Stimulated activated CD4-positive, alpha-beta T cell treated with anti-CD3 and anti-CD28 coated beads, TNF-alpha, amount 100 ng/mL, for 1 hour (primary cell): Measurements from ENCODE around the gene UBE2I.
"Not testable (repeated sequence)": the region's sequence is repeated elsewhere in the genome, so short reads cannot be mapped to it uniquely, and the experiment has no call there.

Experiments
- DNase-seq, 3 donors: peaks; one replicate each; pipeline ENCODE4 v3.0.0-alpha.2; 2020; ENCODE audit warnings: low read depth in 3 of 3, low spot score in 1 of 3

The UBE2I gene

GRCh38 chr16:1308977-1309885 lies at the start of gene UBE2I:
UBE2I (plus strand) TSS chr16:1309636; CDS start chr16:1314031, 4,395 bp downstream.
- DNase-seq = peak; percentile 95 to 98 (median 97)

DNA sequence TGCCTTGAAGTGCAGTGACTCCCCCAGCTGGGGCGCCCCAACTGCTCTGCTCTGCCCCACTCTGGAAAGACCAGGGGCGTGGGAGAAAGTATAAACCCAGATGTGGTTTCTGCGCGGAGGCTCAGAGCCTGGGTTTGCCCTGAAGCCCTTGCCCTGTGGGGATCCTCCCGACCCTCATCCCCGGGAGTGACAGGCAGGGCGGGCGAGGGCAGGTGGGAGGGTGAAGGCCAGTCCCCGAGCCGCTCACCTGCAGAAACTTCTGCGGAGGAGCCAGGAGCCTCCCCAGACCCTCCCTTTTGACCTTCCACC lies 49.7 kb upstream of the UBE2I start:
- DNase-seq = no peak

- no peak for DNase-seq
Measured at GRCh38 chr16:1260101-1260680, 49.2 kb upstream of the UBE2I start.

DNA sequence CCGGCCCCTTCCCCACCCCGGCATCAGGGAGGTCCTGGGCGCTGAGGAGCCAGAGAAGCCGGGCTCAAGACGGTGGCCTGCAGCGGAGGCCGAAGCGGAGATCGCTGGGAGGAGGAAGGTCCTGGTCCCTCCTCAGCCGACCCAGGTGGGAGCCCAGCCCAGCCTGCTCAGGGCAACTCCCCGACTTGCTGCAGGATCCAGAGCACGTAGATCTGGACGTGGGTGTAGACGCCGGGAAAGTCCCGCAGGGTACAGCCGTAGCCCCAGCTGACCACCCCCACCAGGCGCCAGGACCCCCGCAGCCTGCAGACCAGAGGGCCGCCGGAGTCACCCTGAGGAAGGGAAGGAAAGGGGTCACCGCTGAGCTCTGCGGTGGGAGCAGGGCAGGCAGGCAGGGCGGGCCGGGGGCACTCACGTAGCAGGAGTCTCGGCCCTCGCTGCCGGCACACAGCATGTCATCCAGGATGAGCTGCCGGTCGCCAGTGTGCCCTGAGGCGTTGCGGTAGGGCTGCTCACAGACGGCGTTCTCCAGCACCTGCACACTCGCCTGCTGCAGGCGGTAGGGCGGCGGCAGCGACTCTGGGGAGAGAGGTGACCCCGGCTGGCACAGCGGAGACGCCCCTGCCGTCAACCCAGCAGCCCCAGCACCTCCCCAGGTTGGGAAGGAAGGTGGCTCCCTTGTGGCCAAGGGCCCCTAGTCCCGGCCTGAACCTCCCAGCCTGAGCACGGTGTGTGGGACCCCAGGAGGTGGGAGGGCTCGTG lies 48.1 kb upstream of the UBE2I start:
- DNase-seq = no peak

GRCh38 chr16:1262210-1262845 lies 47.1 kb upstream of the UBE2I start:
- DNase-seq = no peak

- DNase-seq = no peak
Measured at GRCh38 chr16:1262846-1263221, 46.6 kb upstream of the UBE2I start.

DNA sequence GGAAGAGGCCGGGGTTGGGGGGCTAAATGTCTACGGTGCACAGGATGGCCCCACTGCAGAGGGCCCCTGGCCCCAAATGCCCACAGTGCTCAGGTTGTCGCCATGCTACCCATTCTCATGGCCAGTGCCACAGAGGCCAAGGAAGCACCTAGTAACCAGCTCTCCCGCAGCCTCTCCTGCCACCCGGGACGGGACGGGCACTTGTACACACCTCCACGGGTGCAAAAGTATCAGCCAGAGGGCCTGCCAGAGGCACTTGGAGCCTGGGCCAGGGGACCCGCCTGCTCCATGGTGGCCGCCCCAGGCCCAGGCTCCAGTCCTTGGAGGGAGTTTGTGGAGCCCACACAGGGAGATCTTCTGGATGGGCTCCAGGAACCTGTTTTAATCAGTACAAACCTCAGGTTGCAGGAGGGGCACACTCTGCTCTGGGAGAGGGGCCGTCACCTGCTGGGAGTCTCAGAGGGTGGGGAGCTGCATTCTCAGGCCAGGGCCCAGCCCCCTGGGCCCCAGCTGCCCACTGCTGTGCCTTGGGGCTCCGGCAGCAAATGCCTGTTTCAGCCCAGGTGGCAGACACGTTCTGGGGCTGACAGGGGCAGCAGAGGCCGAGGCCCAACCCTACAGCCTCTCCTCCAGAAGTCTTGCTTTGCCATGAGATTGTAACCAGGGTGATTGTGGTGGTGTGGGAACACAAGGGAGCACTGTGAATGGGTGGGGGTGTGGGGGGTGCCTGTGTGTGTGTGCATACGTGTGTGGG lies 45.7 kb upstream of the UBE2I start:
- DNase-seq = no peak

- no peak for DNase-seq
Measured at GRCh38 chr16:1264345-1265089, 44.9 kb upstream of the UBE2I start.

- no peak for DNase-seq
Measured at GRCh38 chr16:1265090-1265630, 44.3 kb upstream of the UBE2I start.

DNA sequence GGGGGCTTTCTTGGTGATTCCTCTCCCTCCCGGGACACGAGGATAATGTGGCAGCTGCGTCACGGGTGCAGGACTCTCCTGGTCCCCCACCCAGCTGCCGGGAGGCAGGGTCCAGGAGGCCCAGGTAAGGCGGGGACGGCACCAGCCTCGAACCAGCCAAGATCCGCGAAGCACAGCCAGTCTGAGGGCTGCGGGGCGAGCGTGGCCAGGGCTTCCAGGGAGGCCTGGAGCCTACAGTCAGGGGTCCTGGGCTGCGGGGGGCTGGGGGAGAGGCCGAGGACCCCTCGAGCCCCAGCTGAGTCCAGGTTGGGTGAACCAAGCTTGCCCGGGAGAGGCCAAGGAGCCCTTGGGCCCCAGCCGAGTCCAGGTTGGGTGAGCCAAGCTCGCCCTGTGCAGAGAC lies 43.6 kb upstream of the UBE2I start:
- DNase-seq = no peak

DNA sequence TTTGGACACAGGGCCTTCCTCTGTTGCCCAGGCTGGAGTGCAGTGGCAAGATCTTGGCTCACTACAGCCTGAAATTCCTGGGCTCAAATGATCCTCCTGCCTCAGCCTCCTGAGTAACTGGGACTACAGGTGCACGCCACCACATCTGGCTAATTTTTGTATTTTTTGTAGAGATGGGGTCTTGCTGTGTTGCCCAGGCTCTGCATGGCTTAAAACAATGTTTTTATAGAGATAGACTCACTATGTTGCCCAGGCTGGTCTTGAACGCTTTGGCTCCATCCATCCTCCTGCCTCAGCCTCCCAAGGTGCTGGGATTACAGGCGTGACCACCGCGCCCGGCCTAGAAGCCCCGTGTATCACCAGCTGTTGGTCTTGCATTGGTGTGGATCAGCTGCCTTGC lies 40.0 kb upstream of the UBE2I start:
- not testable (repeated sequence) for DNase-seq

DNA sequence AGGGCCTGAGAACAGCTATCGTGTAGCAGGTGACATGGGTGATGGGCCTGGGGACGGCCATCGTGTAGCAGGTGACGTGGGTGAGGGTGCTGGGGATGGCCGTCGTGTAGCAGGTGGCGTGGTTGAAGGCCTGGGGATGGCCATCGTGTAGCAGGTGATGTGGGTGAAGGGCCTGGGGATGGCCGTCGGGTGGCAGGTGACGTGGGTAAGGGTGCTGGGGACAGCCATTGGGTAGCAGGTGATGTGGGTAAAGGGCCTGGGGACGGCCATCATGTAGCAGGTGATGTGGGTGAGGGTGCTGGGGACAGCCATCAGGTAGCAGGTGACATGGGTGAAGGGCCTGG lies 38.1 kb upstream of the UBE2I start:
- DNase-seq = no peak

GRCh38 chr16:1271724-1272413 lies 37.6 kb upstream of the UBE2I start:
- not testable (repeated sequence) for DNase-seq

GRCh38 chr16:1272453-1273198 lies 36.8 kb upstream of the UBE2I start:
- no peak for DNase-seq

- no peak for DNase-seq
Measured at GRCh38 chr16:1273816-1274215, 35.6 kb upstream of the UBE2I start.

DNA sequence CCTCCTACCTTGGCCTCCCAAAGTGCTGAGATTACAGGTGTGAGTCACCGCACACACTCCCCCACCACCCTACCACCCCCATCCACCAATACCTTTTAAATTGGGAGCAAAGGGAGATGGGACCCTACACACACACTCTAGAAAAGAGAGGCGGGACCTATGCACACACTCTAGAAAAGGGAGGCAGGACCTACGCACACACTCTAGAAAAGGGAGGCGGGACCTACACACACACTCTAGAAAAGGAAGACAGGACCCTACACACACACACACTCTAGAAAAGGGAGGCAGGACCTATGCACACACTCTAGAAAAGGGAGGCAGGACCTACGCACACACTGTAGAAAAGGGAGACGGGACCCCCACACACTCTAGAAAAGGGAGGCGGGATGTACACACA lies 34.7 kb upstream of the UBE2I start:
- no peak for DNase-seq

- DNase-seq = no peak
Measured at GRCh38 chr16:1275791-1276579, 33.5 kb upstream of the UBE2I start.

DNA sequence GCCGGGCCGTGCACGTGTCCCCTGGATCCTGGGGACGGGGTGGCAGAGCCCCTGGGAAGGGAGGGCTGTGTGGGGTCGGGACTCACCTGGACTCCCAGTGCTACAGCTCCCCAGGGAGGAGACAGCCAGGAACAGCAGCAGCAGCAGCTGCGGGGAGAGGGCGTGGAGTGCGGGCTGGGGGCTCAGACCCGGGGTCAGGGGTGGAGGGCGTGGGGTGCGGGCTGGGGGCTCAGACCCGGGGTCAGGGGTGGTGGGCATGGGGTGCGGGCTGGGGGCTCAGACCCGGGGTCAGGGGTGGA lies 32.9 kb upstream of the UBE2I start:
- no peak for DNase-seq
